Smooth muscle cell (in vitro differentiated cells): ENCODE results near the gene PRKAR2B. TPM values are rescaled to one million over a fixed set of nuclear protein-coding genes. Genes with fewer than 3 reads are reported as not detected.

ENCODE experiments used
- DNase-seq: peaks from one replicate; lab custom pipeline; 2025; ENCODE audit not compliant: unreplicated experiment; lab: John Stamatoyannopoulos, UW
- H2AFZ ChIP-seq: fragments of 200-600 bp; sonication (generic); 2 replicates; pipeline ENCODE4 v1.6.0; 2016; ENCODE audit warnings: antibody characterized with exemption, low read depth, mild to moderate bottlenecking
- H3F3A ChIP-seq: fragments of 200-600 bp; sonication (generic); 2 replicates; pipeline ENCODE4 v1.6.0; 2017; ENCODE audit warnings: antibody characterized with exemption, low read depth
- H3K27ac ChIP-seq: fragments of 200-600 bp; sonication (generic); 2 replicates; pipeline ENCODE4 v1.5.1; 2016; ENCODE audit warnings: low read depth, mild to moderate bottlenecking
- H3K27me3 ChIP-seq: fragments of 200-600 bp; sonication (generic); 2 replicates; pipeline ENCODE4 v1.6.1; 2016; ENCODE audit warnings: low read depth, mild to moderate bottlenecking
- H3K36me3 ChIP-seq: fragments of 200-600 bp; sonication (generic); 2 replicates; pipeline ENCODE4 v1.5.1; 2016; ENCODE audit warnings: low read depth
- H3K4me1 ChIP-seq: fragments of 200-600 bp; sonication (generic); 2 replicates; pipeline ENCODE4 v1.5.1; 2016; ENCODE audit warnings: low read depth
- H3K4me2 ChIP-seq: fragments of 200-600 bp; sonication (generic); 2 replicates; pipeline ENCODE4 v1.6.0; 2016; ENCODE audit warnings: mild to moderate bottlenecking
- H3K4me3 ChIP-seq: fragments of 200-600 bp; sonication (generic); 2 replicates; pipeline ENCODE4 v1.5.1; 2016; ENCODE audit warnings: mild to moderate bottlenecking
- H3K79me2 ChIP-seq: fragments of 200-600 bp; sonication (generic); 2 replicates; pipeline ENCODE4 v1.6.0; 2016; ENCODE audit warnings: low read depth, mild to moderate bottlenecking
- H3K9ac ChIP-seq: fragments of 200-600 bp; sonication (generic); 2 replicates; pipeline ENCODE4 v1.6.0; 2016; ENCODE audit warnings: low read depth
- H3K9me3 ChIP-seq: fragments of 200-600 bp; sonication (generic); replicated peaks from 2 replicates; pipeline ENCODE4 v1.5.1; 2016; ENCODE audit warnings: low read depth
- H4K20me1 ChIP-seq: fragments of 200-600 bp; sonication (generic); 2 replicates; pipeline ENCODE4 v1.6.0; 2016; ENCODE audit warnings: low read depth
- WGBS: methylation state at CpG from one replicate; pipeline ENCODE4 v1.1.7; 2016; ENCODE audit warnings: low lambda C conversion rate; 5-methylcytosine and 5-hydroxymethylcytosine counted together
- polyA plus RNA-seq: library from polyadenylated mRNA; unstranded; fragments of >200 nt; fragmentation: Nextera tagmentation; extraction: Ambion mirVana; gene quantifications from 2 replicates; pipeline ENCODE4 v1.2.1, GENCODE V29; 2016
- total RNA-seq: library from RNA; depleted of rRNA; stranded (reverse); fragments of >200 nt; gene quantifications from 2 replicates; pipeline ENCODE4 v1.2.3, GENCODE V29; 2014
- TF ChIP-seq, protein P1 (sequence below): fragments of 200-600 bp; sonication (generic); IDR thresholded peaks from 2 replicates; pipeline ENCODE4 v1.5.1; 2017; ENCODE audit warnings: borderline replicate concordance, mild to moderate bottlenecking, antibody characterized with exemption; ENCODE audit not compliant: insufficient read depth, poor library complexity, severe bottlenecking

Gene PRKAR2B
- total and polyA plus RNA-seq, 2 experiments from 2014 or later: 3.4 to 3.5 TPM

- Histone ChIP-seq H3K36me3 (no peaks in the 10 kb centered on the region), H3K4me3 (no peak overlapping the region), H3K9ac (no peak overlapping the region), H3K9me3 (no peaks in the 10 kb centered on the region), H3K27me3 (no peaks in the 10 kb centered on the region), H3K4me1 (no peaks in the 10 kb centered on the region), H4K20me1 (no peaks in the 10 kb centered on the region), H3K79me2 (no peaks in the 10 kb centered on the region), H3K4me2 (no peak overlapping the region), H3F3A (no peaks in the 10 kb centered on the region), H2AFZ (no peak overlapping the region), H3K27ac (no peak overlapping the region)
- DNase-seq: no peak
- TF ChIP-seq, protein P1, sequence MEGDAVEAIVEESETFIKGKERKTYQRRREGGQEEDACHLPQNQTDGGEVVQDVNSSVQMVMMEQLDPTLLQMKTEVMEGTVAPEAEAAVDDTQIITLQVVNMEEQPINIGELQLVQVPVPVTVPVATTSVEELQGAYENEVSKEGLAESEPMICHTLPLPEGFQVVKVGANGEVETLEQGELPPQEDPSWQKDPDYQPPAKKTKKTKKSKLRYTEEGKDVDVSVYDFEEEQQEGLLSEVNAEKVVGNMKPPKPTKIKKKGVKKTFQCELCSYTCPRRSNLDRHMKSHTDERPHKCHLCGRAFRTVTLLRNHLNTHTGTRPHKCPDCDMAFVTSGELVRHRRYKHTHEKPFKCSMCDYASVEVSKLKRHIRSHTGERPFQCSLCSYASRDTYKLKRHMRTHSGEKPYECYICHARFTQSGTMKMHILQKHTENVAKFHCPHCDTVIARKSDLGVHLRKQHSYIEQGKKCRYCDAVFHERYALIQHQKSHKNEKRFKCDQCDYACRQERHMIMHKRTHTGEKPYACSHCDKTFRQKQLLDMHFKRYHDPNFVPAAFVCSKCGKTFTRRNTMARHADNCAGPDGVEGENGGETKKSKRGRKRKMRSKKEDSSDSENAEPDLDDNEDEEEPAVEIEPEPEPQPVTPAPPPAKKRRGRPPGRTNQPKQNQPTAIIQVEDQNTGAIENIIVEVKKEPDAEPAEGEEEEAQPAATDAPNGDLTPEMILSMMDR: no peak
- 91% methylated on average over 8 of the region's 8 CpGs for WGBS
Observed at GRCh38 chr7:107056728-107057473, 12.4 kb downstream of the PRKAR2B start.

- 90% methylated on average over 3 of the region's 3 CpGs for WGBS
- H3K9me3 ChIP-seq: no peaks in the 10 kb centered on the region
Observed at GRCh38 chr7:107057474-107057833, 12.9 kb downstream of the PRKAR2B start.

GRCh38 chr7:107059468-107059867, 15.0 kb downstream of the PRKAR2B start:
- H4K20me1 ChIP-seq: no peaks in the 10 kb centered on the region
- no peak for DNase-seq
- H3K4me3 ChIP-seq: no peak overlapping the region
- no peak overlapping the region for H3K27ac ChIP-seq
- no peaks in the 10 kb centered on the region for H3K36me3 ChIP-seq
- no peaks in the 10 kb centered on the region for H3K27me3 ChIP-seq
- TF ChIP-seq, protein P1: no peak
- H3K4me2 ChIP-seq: no peak overlapping the region
- no peaks in the 10 kb centered on the region for H3F3A ChIP-seq
- no peaks in the 10 kb centered on the region for H3K79me2 ChIP-seq
- no peak overlapping the region for H3K9ac ChIP-seq
- H3K4me1 ChIP-seq: no peaks in the 10 kb centered on the region
- no peaks in the 10 kb centered on the region for H3K9me3 ChIP-seq
- H2AFZ ChIP-seq: no peak overlapping the region

More at GRCh38 chr7:107057474-107057833, 12.9 kb downstream of the PRKAR2B start:
- H3K79me2 ChIP-seq: no peaks in the 10 kb centered on the region
- TF ChIP-seq, protein P1: no peak
- H3F3A ChIP-seq: no peaks in the 10 kb centered on the region
- H3K4me2 ChIP-seq: no peak overlapping the region
- DNase-seq: no peak
- no peak overlapping the region for H3K9ac ChIP-seq
- no peaks in the 10 kb centered on the region for H3K4me1 ChIP-seq
- no peaks in the 10 kb centered on the region for H4K20me1 ChIP-seq
- H3K36me3 ChIP-seq: no peaks in the 10 kb centered on the region
- H2AFZ ChIP-seq: no peak overlapping the region
- H3K27ac ChIP-seq: no peak overlapping the region
- H3K4me3 ChIP-seq: no peak overlapping the region
- no peaks in the 10 kb centered on the region for H3K27me3 ChIP-seq
